Progenitor cell of endocrine pancreas (in vitro differentiated cells): ENCODE results near the gene FASN. TPM values are rescaled to one million over a fixed set of nuclear protein-coding genes. Genes with fewer than 3 reads are reported as not detected.
"Not testable (repeated sequence)": the region's sequence is repeated elsewhere in the genome, so short reads cannot be mapped to it uniquely, and the experiment has no call there.

ENCODE experiments used
- DNase-seq: peaks from one replicate; pipeline ENCODE4 v3.0.0; 2021; ENCODE audit warnings: low spot score; ENCODE audit not compliant: unreplicated experiment
- H3K27ac Mint-ChIP-seq: 2 replicates; pipeline ENCODE4 v1.8.0; 2021; ENCODE audit warnings: mild to moderate bottlenecking, moderate library complexity, mixed read lengths
- H3K27me3 Mint-ChIP-seq: 2 replicates; pipeline ENCODE4 v1.8.0; 2021; ENCODE audit warnings: mixed read lengths
- H3K36me3 Mint-ChIP-seq: 2 replicates; pipeline ENCODE4 v1.8.0; 2022; ENCODE audit warnings: mixed read lengths; ENCODE audit not compliant: insufficient read depth
- H3K4me1 Mint-ChIP-seq: 2 replicates; pipeline ENCODE4 v1.8.0; 2021; ENCODE audit warnings: low read depth, mixed read lengths
- H3K4me3 Mint-ChIP-seq: 2 replicates; pipeline ENCODE4 v1.8.0; 2021; ENCODE audit warnings: low read depth, mild to moderate bottlenecking, moderate library complexity, mixed read lengths
- H3K9me3 Mint-ChIP-seq: 2 replicates; pipeline ENCODE4 v1.8.0; 2021; ENCODE audit warnings: low read depth, mixed read lengths
- total RNA-seq: library from RNA; stranded (reverse); gene quantifications from 2 replicates; pipeline ENCODE4 v1.2.1, GENCODE V29; 2021
- TF ChIP-seq, protein P1 (sequence below): fragments of 200-600 bp; sonication (generic); IDR thresholded peaks from one replicate; pipeline ENCODE4 v1.5.0; 2021; ENCODE audit warnings: antibody characterized with exemption, mild to moderate bottlenecking; ENCODE audit not compliant: unreplicated experiment

FASN gene
- total RNA-seq, 1 donor from 2014 or later: 308 TPM

GRCh38 chr17:82042649-82043048 lies 55.4 kb downstream of the FASN start:
- Mint-ChIP-seq H3K36me3 (peaks cover 9% of the 10 kb centered on the region), H3K4me3 (no peak overlapping the region), H3K27me3 (peaks cover 13% of the 10 kb centered on the region), H3K4me1 (peaks cover 2% of the 10 kb centered on the region), H3K27ac (no peak overlapping the region), H3K9me3 (no peaks in the 10 kb centered on the region)
- TF ChIP-seq, protein P1, sequence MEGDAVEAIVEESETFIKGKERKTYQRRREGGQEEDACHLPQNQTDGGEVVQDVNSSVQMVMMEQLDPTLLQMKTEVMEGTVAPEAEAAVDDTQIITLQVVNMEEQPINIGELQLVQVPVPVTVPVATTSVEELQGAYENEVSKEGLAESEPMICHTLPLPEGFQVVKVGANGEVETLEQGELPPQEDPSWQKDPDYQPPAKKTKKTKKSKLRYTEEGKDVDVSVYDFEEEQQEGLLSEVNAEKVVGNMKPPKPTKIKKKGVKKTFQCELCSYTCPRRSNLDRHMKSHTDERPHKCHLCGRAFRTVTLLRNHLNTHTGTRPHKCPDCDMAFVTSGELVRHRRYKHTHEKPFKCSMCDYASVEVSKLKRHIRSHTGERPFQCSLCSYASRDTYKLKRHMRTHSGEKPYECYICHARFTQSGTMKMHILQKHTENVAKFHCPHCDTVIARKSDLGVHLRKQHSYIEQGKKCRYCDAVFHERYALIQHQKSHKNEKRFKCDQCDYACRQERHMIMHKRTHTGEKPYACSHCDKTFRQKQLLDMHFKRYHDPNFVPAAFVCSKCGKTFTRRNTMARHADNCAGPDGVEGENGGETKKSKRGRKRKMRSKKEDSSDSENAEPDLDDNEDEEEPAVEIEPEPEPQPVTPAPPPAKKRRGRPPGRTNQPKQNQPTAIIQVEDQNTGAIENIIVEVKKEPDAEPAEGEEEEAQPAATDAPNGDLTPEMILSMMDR: no peak
- DNase-seq: no peak

DNA sequence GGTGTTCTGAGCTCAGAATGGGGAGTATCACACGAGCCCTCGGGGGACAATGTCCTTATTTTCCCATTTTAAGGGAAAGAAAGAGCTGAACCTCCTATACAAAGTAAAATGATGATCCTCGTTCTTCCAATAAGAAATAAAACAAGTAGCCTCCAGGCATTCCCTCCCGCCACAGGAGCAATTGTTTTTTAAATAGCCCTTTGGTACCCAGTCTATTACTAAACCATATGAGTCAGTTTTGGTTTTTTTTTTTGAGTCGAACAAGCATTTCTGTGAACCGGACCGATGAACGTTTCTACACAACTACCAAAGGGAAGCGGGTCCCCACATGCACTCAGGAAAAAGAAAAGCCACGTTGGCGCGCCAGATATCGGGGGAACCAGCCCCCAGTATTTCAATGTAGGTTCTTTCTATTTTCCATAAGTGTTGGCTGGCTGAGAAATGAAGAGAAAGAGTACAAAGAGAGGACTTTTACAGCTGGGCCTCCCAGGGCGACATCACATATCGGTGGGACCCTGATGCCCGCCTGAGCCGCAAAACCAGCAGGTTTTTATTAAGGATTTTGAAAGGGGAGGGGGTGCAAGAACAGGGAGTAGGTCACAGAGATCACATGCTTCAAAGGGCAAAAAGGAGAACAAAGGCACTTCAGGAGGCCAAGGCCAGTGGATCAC lies 56.8 kb downstream of the FASN start:
- no peak overlapping the region for H3K4me3 Mint-ChIP-seq
- H3K27me3 Mint-ChIP-seq: peaks cover 13% of the 10 kb centered on the region
- no peak overlapping the region for H3K27ac Mint-ChIP-seq
- H3K4me1 Mint-ChIP-seq: peaks cover 3% of the 10 kb centered on the region
- H3K36me3 Mint-ChIP-seq: no peaks in the 10 kb centered on the region
- TF ChIP-seq, protein P1: no peak
- no peaks in the 10 kb centered on the region for H3K9me3 Mint-ChIP-seq
- no peak for DNase-seq

- no peaks in the 10 kb centered on the region for H3K9me3 Mint-ChIP-seq
- DNase-seq: no peak
- no peak overlapping the region for H3K27ac Mint-ChIP-seq
- H3K4me1 Mint-ChIP-seq: peaks cover 4% of the 10 kb centered on the region
- H3K4me3 Mint-ChIP-seq: no peak overlapping the region
- TF ChIP-seq, protein P1: no peak
- H3K27me3 Mint-ChIP-seq: peaks cover 19% of the 10 kb centered on the region
- H3K36me3 Mint-ChIP-seq: peaks cover 7% of the 10 kb centered on the region
Observed at GRCh38 chr17:82039695-82040299, 58.2 kb downstream of the FASN start.

GRCh38 chr17:82038796-82039409 lies 59.1 kb downstream of the FASN start:
- peaks cover 19% of the 10 kb centered on the region for H3K27me3 Mint-ChIP-seq
- not testable (repeated sequence) for H3K4me3 Mint-ChIP-seq, H3K27ac Mint-ChIP-seq, H3K9me3 Mint-ChIP-seq, H3K36me3 Mint-ChIP-seq, DNase-seq, H3K4me1 Mint-ChIP-seq

DNA sequence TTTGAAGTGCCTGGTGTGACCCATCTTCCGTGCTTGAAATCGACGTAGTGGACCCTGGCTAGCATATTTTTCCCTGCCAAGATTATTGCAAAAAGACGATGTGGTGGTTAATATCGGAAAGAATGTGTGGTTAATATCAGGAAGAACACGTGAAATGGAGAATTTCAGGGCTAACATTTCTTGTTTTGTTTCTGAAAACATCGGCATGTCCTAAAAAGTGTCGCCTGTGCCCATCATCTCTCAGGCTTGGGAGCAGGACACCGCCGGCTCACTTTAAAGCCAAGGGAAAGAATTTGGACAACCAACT lies 60.2 kb downstream of the FASN start:
- DNase-seq: no peak
- peaks cover 4% of the 10 kb centered on the region for H3K4me1 Mint-ChIP-seq
- TF ChIP-seq, protein P1: no peak
- H3K36me3 Mint-ChIP-seq: peaks cover 7% of the 10 kb centered on the region
- H3K27me3 Mint-ChIP-seq: peaks cover 20% of the 10 kb centered on the region
- H3K27ac Mint-ChIP-seq: peak overlapping the region; percentile 92
- no peaks in the 10 kb centered on the region for H3K9me3 Mint-ChIP-seq
- H3K4me3 Mint-ChIP-seq: peak overlapping the region; percentile 75
